ENCODE data around the gene CFAP20DC. TPM values are rescaled to one million over a fixed set of nuclear protein-coding genes. Genes with fewer than 3 reads are reported as not detected.
A peak's percentile ranks its signal among the peaks of the same experiment; 100 is the strongest.

Gene CFAP20DC
- total RNA-seq, 1 experiment from 2014 or later: 4.5 TPM

GRCh38 chr3:59065240-59065639 is 15.4 kb upstream of the CFAP20DC start:
- H3K23me2 ChIP-seq (ENCODE audit: insufficient read length, low read depth, low read length, poor library complexity, severe bottlenecking): no peaks in the 10 kb centered on the region
- H3K4me2 ChIP-seq (ENCODE audit: insufficient read depth, insufficient read length, low read length): no peak overlapping the region
- H4K20me1 ChIP-seq (ENCODE audit: control insufficient read depth, insufficient read depth, insufficient read length): no peaks in the 10 kb centered on the region
- H3K27me3 Mint-ChIP-seq (ENCODE audit: low read depth): peaks cover 2% of the 10 kb centered on the region
- H4K91ac ChIP-seq (ENCODE audit: insufficient read length, low read depth, low read length): no peak overlapping the region
- H3K79me2 ChIP-seq (ENCODE audit: insufficient read depth, low read length): no peaks in the 10 kb centered on the region
- H3K4me1 ChIP-seq (ENCODE audit: insufficient read depth, low read length): no peaks in the 10 kb centered on the region
- H3K9me3 Mint-ChIP-seq: peaks cover 2 to 8% of the 10 kb centered on the region in 2 experiments
- no peak overlapping the region for H2BK15ac ChIP-seq (ENCODE audit: low read depth, low read length)
- no peak overlapping the region for H4K8ac ChIP-seq (replicated peaks; ENCODE audit: insufficient read length, low read depth, low read length)
- no peak overlapping the region for H2BK12ac ChIP-seq (ENCODE audit: insufficient read length, low read depth, low read length)
- H3K9me3 ChIP-seq (ENCODE audit: control insufficient read depth, low read depth, low read length): no peaks in the 10 kb centered on the region
- H3K14ac ChIP-seq (ENCODE audit: insufficient read depth, low read length): no peak overlapping the region
- no peak overlapping the region for H3K23ac ChIP-seq (ENCODE audit: insufficient read length, low read depth, low read length)
- peak overlapping the region in 1 of 3 experiments; percentile 59; a peak in 1 of 7 replicates for H3K27ac Mint-ChIP-seq
- H2AK5ac ChIP-seq (ENCODE audit: insufficient read length, low read length): no peak overlapping the region
- no peak overlapping the region for H3K4ac ChIP-seq (ENCODE audit: low read depth, low read length)
- WGBS (ENCODE audit: extremely low coverage, insufficient read length, low lambda C conversion rate): no CpG with 5 or more reads among the region's 7 CpGs
- TF ChIP-seq, protein P1, sequence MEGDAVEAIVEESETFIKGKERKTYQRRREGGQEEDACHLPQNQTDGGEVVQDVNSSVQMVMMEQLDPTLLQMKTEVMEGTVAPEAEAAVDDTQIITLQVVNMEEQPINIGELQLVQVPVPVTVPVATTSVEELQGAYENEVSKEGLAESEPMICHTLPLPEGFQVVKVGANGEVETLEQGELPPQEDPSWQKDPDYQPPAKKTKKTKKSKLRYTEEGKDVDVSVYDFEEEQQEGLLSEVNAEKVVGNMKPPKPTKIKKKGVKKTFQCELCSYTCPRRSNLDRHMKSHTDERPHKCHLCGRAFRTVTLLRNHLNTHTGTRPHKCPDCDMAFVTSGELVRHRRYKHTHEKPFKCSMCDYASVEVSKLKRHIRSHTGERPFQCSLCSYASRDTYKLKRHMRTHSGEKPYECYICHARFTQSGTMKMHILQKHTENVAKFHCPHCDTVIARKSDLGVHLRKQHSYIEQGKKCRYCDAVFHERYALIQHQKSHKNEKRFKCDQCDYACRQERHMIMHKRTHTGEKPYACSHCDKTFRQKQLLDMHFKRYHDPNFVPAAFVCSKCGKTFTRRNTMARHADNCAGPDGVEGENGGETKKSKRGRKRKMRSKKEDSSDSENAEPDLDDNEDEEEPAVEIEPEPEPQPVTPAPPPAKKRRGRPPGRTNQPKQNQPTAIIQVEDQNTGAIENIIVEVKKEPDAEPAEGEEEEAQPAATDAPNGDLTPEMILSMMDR (conservative IDR thresholded peaks at IDR 0.05): no peak
- no peak overlapping the region for H2BK20ac ChIP-seq (ENCODE audit: low read depth, low read length, poor library complexity, severe bottlenecking)
- H3K4me3 Mint-ChIP-seq: no peak overlapping the region
- H3K4me1 Mint-ChIP-seq: peaks cover 14 to 15% of the 10 kb centered on the region in 2 experiments
- no peaks in the 10 kb centered on the region; a peak in 1 of 7 replicates for H3K36me3 Mint-ChIP-seq (ENCODE audit: insufficient read depth in 1 of 3, low read depth in 3 of 3)
- no peak for DNase-seq
- no peak overlapping the region for H2BK5ac ChIP-seq (ENCODE audit: insufficient read length, low read length)
- no peak overlapping the region for H4K5ac ChIP-seq (ENCODE audit: insufficient read length, low read depth, low read length)
- H3K79me1 ChIP-seq (ENCODE audit: insufficient read depth, low read depth, low read length, poor library complexity, severe bottlenecking): no peaks in the 10 kb centered on the region
- H3K56ac ChIP-seq (ENCODE audit: insufficient read length, low read depth, low read length): no peak overlapping the region
- H3K27me3 ChIP-seq (ENCODE audit: insufficient read depth, low read length): no peaks in the 10 kb centered on the region
- no peak overlapping the region for H3K18ac ChIP-seq (ENCODE audit: insufficient read length, low read depth, low read length)
- H3T11ph ChIP-seq (ENCODE audit: low read length): no peak overlapping the region
- H3K9ac ChIP-seq (ENCODE audit: extremely low read depth, insufficient read length, low read length): no peak overlapping the region
- no peak overlapping the region for H2BK120ac ChIP-seq (ENCODE audit: low read depth, low read length, poor library complexity, severe bottlenecking)
- H2AFZ ChIP-seq (ENCODE audit: low read length): no peak overlapping the region
- no peak overlapping the region for H3K27ac ChIP-seq (ENCODE audit: insufficient read length, low read depth, low read length)
